KMS-11 (cell line): Measurements from ENCODE around the gene PCDH1.

Experiments
- H2AFZ ChIP-seq: fragments of 200-600 bp; sonication (generic); 2 replicates; pipeline ENCODE4 v1.6.1; 2016; ENCODE audit warnings: antibody characterized with exemption, mixed run types, low read depth
- H3K27ac ChIP-seq: fragments of 200-600 bp; sonication (generic); 2 replicates; pipeline ENCODE4 v1.6.1; 2016; ENCODE audit warnings: mild to moderate bottlenecking, mixed run types
- H3K27me3 ChIP-seq: fragments of 200-600 bp; sonication (generic); 2 replicates; pipeline ENCODE4 v1.6.1; 2017; ENCODE audit warnings: mild to moderate bottlenecking, low read depth, mixed run types, moderate library complexity; ENCODE audit not compliant: insufficient read depth
- H3K36me3 ChIP-seq: fragments of 200-600 bp; sonication (generic); 2 replicates; pipeline ENCODE4 v1.6.1; 2017; ENCODE audit warnings: mild to moderate bottlenecking, mixed run types; ENCODE audit not compliant: insufficient read depth
- H3K4me1 ChIP-seq: fragments of 200-600 bp; sonication (generic); 2 replicates; pipeline ENCODE4 v1.6.1; 2016; ENCODE audit warnings: mild to moderate bottlenecking, low read depth, mixed run types; ENCODE audit not compliant: poor library complexity, severe bottlenecking
- H3K4me2 ChIP-seq: fragments of 200-600 bp; sonication (generic); 2 replicates; pipeline ENCODE4 v1.7.0; 2016; ENCODE audit warnings: mild to moderate bottlenecking, mixed run types
- H3K4me3 ChIP-seq: fragments of 200-600 bp; sonication (generic); IDR thresholded peaks from 2 replicates; pipeline ENCODE4 v1.6.1; 2017; ENCODE audit warnings: low read depth, low read length, mixed read lengths; ENCODE audit not compliant: insufficient read depth
- H3K79me2 ChIP-seq: fragments of 200-600 bp; sonication (generic); 2 replicates; pipeline ENCODE4 v1.6.1; 2016; ENCODE audit warnings: low read depth, mixed run types; ENCODE audit not compliant: insufficient read depth
- H3K9ac ChIP-seq: fragments of 200-600 bp; sonication (generic); 2 replicates; pipeline ENCODE4 v1.6.1; 2016; ENCODE audit warnings: mild to moderate bottlenecking, mixed run types
- H4K20me1 ChIP-seq: fragments of 200-600 bp; sonication (generic); 2 replicates; pipeline ENCODE4 v1.6.1; 2016; ENCODE audit warnings: mild to moderate bottlenecking, mixed run types; ENCODE audit not compliant: insufficient read depth
- TF ChIP-seq, protein P1 (sequence below): fragments of 200-600 bp; sonication (generic); conservative IDR thresholded peaks from 2 replicates; pipeline ENCODE4 v1.6.1; 2017; ENCODE audit warnings: low read depth, mild to moderate bottlenecking, antibody characterized with exemption, low read length, moderate library complexity, mixed read lengths

The PCDH1 gene

GRCh38 chr5:141844414-141845097 lies 33.7 kb downstream of the PCDH1 start:
- TF ChIP-seq, protein P1, sequence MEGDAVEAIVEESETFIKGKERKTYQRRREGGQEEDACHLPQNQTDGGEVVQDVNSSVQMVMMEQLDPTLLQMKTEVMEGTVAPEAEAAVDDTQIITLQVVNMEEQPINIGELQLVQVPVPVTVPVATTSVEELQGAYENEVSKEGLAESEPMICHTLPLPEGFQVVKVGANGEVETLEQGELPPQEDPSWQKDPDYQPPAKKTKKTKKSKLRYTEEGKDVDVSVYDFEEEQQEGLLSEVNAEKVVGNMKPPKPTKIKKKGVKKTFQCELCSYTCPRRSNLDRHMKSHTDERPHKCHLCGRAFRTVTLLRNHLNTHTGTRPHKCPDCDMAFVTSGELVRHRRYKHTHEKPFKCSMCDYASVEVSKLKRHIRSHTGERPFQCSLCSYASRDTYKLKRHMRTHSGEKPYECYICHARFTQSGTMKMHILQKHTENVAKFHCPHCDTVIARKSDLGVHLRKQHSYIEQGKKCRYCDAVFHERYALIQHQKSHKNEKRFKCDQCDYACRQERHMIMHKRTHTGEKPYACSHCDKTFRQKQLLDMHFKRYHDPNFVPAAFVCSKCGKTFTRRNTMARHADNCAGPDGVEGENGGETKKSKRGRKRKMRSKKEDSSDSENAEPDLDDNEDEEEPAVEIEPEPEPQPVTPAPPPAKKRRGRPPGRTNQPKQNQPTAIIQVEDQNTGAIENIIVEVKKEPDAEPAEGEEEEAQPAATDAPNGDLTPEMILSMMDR: no peak
- Histone ChIP-seq H4K20me1 (no peaks in the 10 kb centered on the region), H3K4me1 (peaks cover 11% of the 10 kb centered on the region), H3K27ac (no peak overlapping the region), H3K4me2 (no peak overlapping the region), H3K36me3 (no peaks in the 10 kb centered on the region), H3K27me3 (no peaks in the 10 kb centered on the region), H3K79me2 (no peaks in the 10 kb centered on the region), H3K4me3 (no peak overlapping the region), H2AFZ (no peak overlapping the region), H3K9ac (no peak overlapping the region)

- no peaks in the 10 kb centered on the region for H3K79me2 ChIP-seq
- H4K20me1 ChIP-seq: no peaks in the 10 kb centered on the region
- no peak overlapping the region for H2AFZ ChIP-seq
- H3K36me3 ChIP-seq: no peaks in the 10 kb centered on the region
- no peak overlapping the region for H3K4me2 ChIP-seq
- no peak overlapping the region for H3K27ac ChIP-seq
- H3K9ac ChIP-seq: no peak overlapping the region
- H3K27me3 ChIP-seq: no peaks in the 10 kb centered on the region
- H3K4me3 ChIP-seq: no peak overlapping the region
- TF ChIP-seq, protein P1: no peak
- peaks cover 4% of the 10 kb centered on the region for H3K4me1 ChIP-seq
Measured at GRCh38 chr5:141843156-141843927, 34.9 kb downstream of the PCDH1 start.

- Histone ChIP-seq H3K4me3 (no peak overlapping the region), H3K36me3 (no peaks in the 10 kb centered on the region), H4K20me1 (no peaks in the 10 kb centered on the region), H2AFZ (no peak overlapping the region), H3K4me2 (no peak overlapping the region), H3K27me3 (no peaks in the 10 kb centered on the region), H3K79me2 (no peaks in the 10 kb centered on the region), H3K27ac (no peak overlapping the region), H3K4me1 (no peaks in the 10 kb centered on the region), H3K9ac (no peak overlapping the region)
- TF ChIP-seq, protein P1: no peak
Measured at GRCh38 chr5:141841378-141842180, 36.6 kb downstream of the PCDH1 start.

DNA sequence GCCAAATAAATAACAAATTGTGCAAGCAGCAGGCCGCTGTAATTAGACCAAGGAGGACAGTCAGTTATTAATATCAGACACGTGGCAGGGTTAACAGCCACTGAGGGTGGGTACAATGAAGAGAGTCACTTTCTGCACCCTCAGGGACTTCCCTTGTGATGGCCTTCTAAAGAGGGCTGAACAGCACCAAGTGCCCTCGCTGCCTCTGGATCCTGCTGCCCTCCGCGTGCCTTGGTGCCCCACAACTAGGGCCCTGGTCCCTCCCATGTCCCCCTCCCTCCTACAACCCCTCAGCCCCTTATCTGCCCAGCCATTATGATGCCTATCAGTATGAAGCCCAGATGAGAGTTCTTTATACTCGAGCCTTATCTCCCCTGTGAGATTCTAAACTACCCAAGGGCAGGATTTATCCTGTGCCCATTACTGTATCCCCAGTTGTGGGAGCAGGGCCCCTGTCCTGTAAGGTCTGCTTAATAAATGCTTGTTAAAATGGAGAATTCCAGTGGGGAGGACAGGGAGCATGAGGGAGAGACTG lies 37.3 kb downstream of the PCDH1 start:
- Histone ChIP-seq H3K9ac (no peak overlapping the region), H3K4me2 (no peak overlapping the region)

More for the DNA sequence above, 37.3 kb downstream of the PCDH1 start:
- Histone ChIP-seq H3K27ac (no peak overlapping the region), H4K20me1 (no peaks in the 10 kb centered on the region), H3K4me1 (no peaks in the 10 kb centered on the region), H3K4me3 (no peak overlapping the region), H2AFZ (no peak overlapping the region), H3K36me3 (no peaks in the 10 kb centered on the region), H3K79me2 (no peaks in the 10 kb centered on the region), H3K27me3 (no peaks in the 10 kb centered on the region)
- TF ChIP-seq, protein P1: no peak
